Measurements from ENCODE around the gene EDN2. TPM values are rescaled to one million over a fixed set of nuclear protein-coding genes. Genes with fewer than 3 reads are reported as not detected.

EDN2 gene
- polyA plus RNA-seq, 1 experiment: 0.06 TPM

DNA sequence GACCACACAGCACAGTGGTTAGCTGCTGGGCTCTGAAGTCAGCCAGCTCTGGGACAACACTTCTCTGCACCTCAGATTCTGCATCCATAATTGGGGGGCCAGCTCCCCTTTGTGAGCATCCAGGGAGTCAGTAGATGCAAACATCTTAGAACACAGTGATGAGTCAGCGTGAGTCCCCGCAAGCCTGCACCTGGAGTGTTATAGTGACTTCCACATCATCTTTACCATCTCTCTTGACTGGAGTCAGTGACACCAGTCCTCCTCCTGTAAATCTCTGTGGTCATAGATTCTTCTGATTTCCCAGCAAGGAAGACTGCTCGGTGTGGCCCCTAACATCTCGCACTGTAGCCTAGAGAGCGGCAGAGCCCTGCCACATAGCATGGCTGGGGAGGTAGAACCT, 13.9 kb upstream of the EDN2 start:
- DNase-seq (ENCODE audit: low read depth): no peak
- Histone ChIP-seq H3K36me3 (ENCODE audit: control insufficient read depth, insufficient read depth, low read length) (no peaks in the 10 kb centered on the region), H3K4me3 (ENCODE audit: low read depth, low read length) (no peak overlapping the region), H3K27me3 (ENCODE audit: control insufficient read depth, insufficient read depth, low read length) (no peaks in the 10 kb centered on the region)
- ChIA-PET POLR2A (no interaction called here), CTCF (interaction anchor here (2.8 kb wide), 1 partner anchor 18 kb away, joined by 13 read pairs; no protein-coding TSS in a partner anchor)
- TF ChIP-seq, protein P1, sequence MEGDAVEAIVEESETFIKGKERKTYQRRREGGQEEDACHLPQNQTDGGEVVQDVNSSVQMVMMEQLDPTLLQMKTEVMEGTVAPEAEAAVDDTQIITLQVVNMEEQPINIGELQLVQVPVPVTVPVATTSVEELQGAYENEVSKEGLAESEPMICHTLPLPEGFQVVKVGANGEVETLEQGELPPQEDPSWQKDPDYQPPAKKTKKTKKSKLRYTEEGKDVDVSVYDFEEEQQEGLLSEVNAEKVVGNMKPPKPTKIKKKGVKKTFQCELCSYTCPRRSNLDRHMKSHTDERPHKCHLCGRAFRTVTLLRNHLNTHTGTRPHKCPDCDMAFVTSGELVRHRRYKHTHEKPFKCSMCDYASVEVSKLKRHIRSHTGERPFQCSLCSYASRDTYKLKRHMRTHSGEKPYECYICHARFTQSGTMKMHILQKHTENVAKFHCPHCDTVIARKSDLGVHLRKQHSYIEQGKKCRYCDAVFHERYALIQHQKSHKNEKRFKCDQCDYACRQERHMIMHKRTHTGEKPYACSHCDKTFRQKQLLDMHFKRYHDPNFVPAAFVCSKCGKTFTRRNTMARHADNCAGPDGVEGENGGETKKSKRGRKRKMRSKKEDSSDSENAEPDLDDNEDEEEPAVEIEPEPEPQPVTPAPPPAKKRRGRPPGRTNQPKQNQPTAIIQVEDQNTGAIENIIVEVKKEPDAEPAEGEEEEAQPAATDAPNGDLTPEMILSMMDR (IDR thresholded peaks at IDR 0.05; ENCODE audit: insufficient read depth, low read depth, low read length): no peak

DNA sequence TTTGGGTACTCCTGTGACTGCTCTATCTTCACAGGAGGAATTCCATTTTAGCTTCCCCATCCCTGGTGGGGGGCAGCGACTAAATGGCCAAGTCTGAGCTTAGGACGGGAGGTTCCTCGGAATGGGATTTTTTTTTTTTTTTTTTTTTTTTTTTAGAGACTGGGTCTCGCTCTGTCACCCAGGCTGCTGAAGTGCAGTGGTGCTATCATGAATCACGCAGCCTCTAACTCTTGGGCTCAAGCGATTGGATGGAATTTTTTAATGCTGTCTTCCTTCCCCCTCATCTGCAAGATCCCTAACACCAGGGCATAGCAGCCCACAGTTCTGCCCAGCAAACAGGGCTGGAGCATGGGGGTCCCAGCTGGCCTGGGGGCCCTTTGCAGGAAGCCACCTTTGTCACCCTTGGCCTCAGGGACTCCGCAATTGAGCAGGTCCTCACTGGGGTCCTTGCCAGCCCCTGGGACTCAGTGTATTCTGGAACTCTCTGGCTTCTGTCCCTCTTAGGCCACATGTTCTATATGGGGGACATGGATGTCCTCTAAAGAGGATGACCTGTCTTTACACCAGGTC, 13.1 kb upstream of the EDN2 start:
- H3K4me3 ChIP-seq (ENCODE audit: low read depth, low read length): no peak overlapping the region
- ChIA-PET CTCF (interaction anchor here (1.2 to 2.8 kb wide), 3 partner anchors 17 to 639 kb away, joined by 3 to 13 read pairs (median 5); no protein-coding TSS in a partner anchor), POLR2A (no interaction called here)
- DNase-seq (ENCODE audit: low read depth): no peak
- TF ChIP-seq, protein P1 (IDR thresholded peaks at IDR 0.05; ENCODE audit: insufficient read depth, low read depth, low read length): no peak
- no peaks in the 10 kb centered on the region for H3K36me3 ChIP-seq (ENCODE audit: control insufficient read depth, insufficient read depth, low read length)
- H3K27me3 ChIP-seq (ENCODE audit: control insufficient read depth, insufficient read depth, low read length): no peaks in the 10 kb centered on the region

DNA sequence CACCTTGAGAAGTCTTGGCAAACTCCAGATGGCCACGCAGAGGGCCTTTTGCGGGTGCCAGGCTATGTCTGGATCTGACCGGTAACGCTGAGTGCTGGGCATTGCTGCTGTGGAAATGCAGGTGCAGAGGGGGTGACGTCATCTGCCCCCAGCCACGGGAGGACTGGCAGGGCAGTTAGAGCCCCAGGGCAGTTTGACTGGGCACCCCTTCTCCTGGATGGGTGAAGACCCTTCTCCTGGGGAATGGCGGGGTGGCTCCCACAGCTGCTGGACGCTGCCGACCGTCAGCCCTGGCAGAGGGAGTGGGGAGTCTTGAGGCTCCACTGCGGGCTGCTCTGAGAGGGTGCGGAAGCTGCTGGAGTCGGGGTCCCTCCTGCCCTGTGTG, 12.6 kb upstream of the EDN2 start:
- Histone ChIP-seq H3K4me3 (ENCODE audit: low read depth, low read length) (no peak overlapping the region), H3K36me3 (ENCODE audit: control insufficient read depth, insufficient read depth, low read length) (no peaks in the 10 kb centered on the region), H3K27me3 (ENCODE audit: control insufficient read depth, insufficient read depth, low read length) (no peaks in the 10 kb centered on the region)
- ChIA-PET CTCF (interaction anchor here (1.2 kb wide), 2 partner anchors 17 to 639 kb away, joined by 3 to 5 read pairs; no protein-coding TSS in a partner anchor), POLR2A (no interaction called here)
- DNase-seq (ENCODE audit: low read depth): no peak
- TF ChIP-seq, protein P1 (IDR thresholded peaks at IDR 0.05; ENCODE audit: insufficient read depth, low read depth, low read length): no peak

DNA sequence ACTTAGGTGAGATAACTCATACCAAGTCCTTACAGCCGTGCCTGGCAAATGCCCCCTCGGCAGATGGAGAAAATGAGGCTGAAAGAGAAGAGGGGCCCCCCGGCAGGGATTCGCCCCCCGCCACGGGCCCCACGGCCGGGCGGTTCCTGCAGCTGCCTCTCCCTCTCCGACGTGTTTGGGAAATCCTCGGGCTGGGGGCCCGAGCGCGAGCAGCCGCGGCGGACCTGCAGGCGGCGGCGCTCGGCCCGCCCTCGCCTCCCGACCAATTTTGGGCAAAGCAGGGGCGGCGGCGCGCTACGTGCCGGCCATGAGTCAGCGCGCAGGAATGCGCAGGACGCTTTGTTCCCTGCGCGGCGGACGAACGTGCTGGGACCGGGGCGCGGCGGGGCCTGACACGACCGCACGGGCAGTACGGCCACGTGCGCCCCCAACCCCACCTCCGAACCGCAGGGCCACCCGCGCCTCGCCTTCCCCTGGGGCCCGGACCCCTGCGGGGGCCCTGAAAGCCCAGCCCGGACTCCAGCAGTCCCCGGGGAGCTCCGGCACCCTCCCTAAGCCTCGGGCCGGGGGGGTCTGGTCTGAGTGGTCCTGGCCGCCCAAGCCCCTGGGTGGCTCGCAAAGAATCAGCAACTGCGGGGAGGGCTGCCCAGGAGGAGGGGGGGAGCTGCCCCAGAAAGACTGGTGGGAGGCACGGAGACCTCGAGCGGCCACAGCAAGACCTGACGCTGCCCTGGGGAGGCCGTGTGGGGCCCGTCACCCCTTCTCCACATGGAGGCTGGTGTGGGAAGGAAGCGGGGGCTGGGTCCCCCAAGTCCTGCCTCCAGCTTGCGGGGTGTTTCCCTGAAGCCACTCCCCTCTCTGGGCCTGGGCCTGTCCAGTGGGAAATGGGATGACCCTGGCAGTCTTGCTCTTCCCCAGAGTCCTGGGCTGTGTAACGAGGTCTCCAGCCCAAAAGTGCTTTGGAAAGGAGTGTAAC, 11.9 kb upstream of the EDN2 start:
- POLR2A ChIA-PET: no interaction called here
- no peak for DNase-seq (ENCODE audit: low read depth)
- H3K4me3 ChIP-seq (ENCODE audit: low read depth, low read length): peak overlapping the region; percentile 27
- CTCF ChIA-PET: interaction anchor here (1.2 to 1.7 kb wide), 4 partner anchors 14 to 638 kb away, joined by 3 to 5 read pairs (median 5); no protein-coding TSS in a partner anchor
- TF ChIP-seq, protein P1 (IDR thresholded peaks at IDR 0.05; ENCODE audit: insufficient read depth, low read depth, low read length): no peak
- H3K27me3 ChIP-seq (ENCODE audit: control insufficient read depth, insufficient read depth, low read length): no peaks in the 10 kb centered on the region
- no peaks in the 10 kb centered on the region for H3K36me3 ChIP-seq (ENCODE audit: control insufficient read depth, insufficient read depth, low read length)
